ENCODE data around the gene MAPK8. TPM values are rescaled to one million over a fixed set of nuclear protein-coding genes. Genes with fewer than 3 reads are reported as not detected.

MAPK8 gene
- total and polyA plus RNA-seq, 7 donors = 17.4 to 74.5 (median 46.7) TPM

- Histone ChIP-seq H3K27me3 (no peaks in the 10 kb centered on the region), H3K36me3 (peaks cover 0 to 39% (median 12%) of the 10 kb centered on the region in 4 donors), H3K4me1 (no peaks in the 10 kb centered on the region), H3K9me3 (peaks cover 0 to 12% (median 0%) of the 10 kb centered on the region in 4 donors), H3K27ac (no peak overlapping the region), H3K4me3 (no peak overlapping the region)
- intact Hi-C loops (cut with DNase I) = no loop called here
- TF ChIP-seq POLR2AphosphoS5 (IDR thresholded peaks at IDR 0.05) (no peak), CTCF (IDR thresholded peaks at IDR 0.05) (no peak), EP300 (IDR thresholded peaks at IDR 0.05) (no peak), POLR2A (IDR thresholded peaks at IDR 0.05) (no peak)
- WGBS, 2 donors = 97 to 98% methylated on average over 4 of the region's 4 CpGs
- no peak for DNase-seq
Observed at GRCh38 chr10:48412933-48413332, 106.5 kb downstream of the MAPK8 start.

GRCh38 chr10:48414160-48414559 lies 107.7 kb downstream of the MAPK8 start:
- no peaks in the 10 kb centered on the region for H3K27me3 ChIP-seq
- H3K36me3 ChIP-seq = peaks cover 0 to 38% (median 12%) of the 10 kb centered on the region in 4 donors
- H3K27ac ChIP-seq = no peak overlapping the region
- WGBS, 2 donors = 100% methylated on average over 1 of the region's 1 CpG
- no peak overlapping the region for H3K4me3 ChIP-seq
- no peak for DNase-seq
- peaks cover 0 to 12% (median 0%) of the 10 kb centered on the region in 4 donors for H3K9me3 ChIP-seq
- no peak for TF ChIP-seq POLR2A (IDR thresholded peaks at IDR 0.05)
- TF ChIP-seq POLR2AphosphoS5 (IDR thresholded peaks at IDR 0.05) = no peak
- TF ChIP-seq CTCF (IDR thresholded peaks at IDR 0.05) = no peak
- TF ChIP-seq EP300 (IDR thresholded peaks at IDR 0.05) = no peak
- intact Hi-C loops (cut with DNase I) = no loop called here
- H3K4me1 ChIP-seq = no peaks in the 10 kb centered on the region

- WGBS, 2 donors = 97 to 99% methylated on average over 1 of the region's 1 CpG
- DNase-seq = no peak
- Histone ChIP-seq H3K27ac (no peak overlapping the region), H3K4me3 (no peak overlapping the region), H3K9me3 (peaks cover 0 to 12% (median 0%) of the 10 kb centered on the region in 4 donors), H3K36me3 (peaks cover 0 to 32% (median 12%) of the 10 kb centered on the region in 4 donors), H3K27me3 (no peaks in the 10 kb centered on the region), H3K4me1 (no peaks in the 10 kb centered on the region)
- intact Hi-C loops (cut with DNase I) = no loop called here
- TF ChIP-seq POLR2AphosphoS5 (IDR thresholded peaks at IDR 0.05) (no peak), EP300 (IDR thresholded peaks at IDR 0.05) (no peak), CTCF (IDR thresholded peaks at IDR 0.05) (no peak), POLR2A (IDR thresholded peaks at IDR 0.05) (no peak)
Observed at GRCh38 chr10:48414778-48415177, 108.3 kb downstream of the MAPK8 start.

GRCh38 chr10:48416584-48417232 lies 110.2 kb downstream of the MAPK8 start:
- H3K36me3 ChIP-seq = peaks cover 0 to 18% (median 7%) of the 10 kb centered on the region in 4 donors
- TF ChIP-seq POLR2AphosphoS5 (IDR thresholded peaks at IDR 0.05) = no peak
- no peak for TF ChIP-seq EP300 (IDR thresholded peaks at IDR 0.05)
- TF ChIP-seq CTCF (IDR thresholded peaks at IDR 0.05) = no peak
- no peak for TF ChIP-seq POLR2A (IDR thresholded peaks at IDR 0.05)
- H3K4me3 ChIP-seq = no peak overlapping the region
- intact Hi-C loops (cut with DNase I) = no loop called here
- DNase-seq = no peak
- H3K9me3 ChIP-seq = peaks cover 0 to 12% (median 0%) of the 10 kb centered on the region in 4 donors
- H3K27ac ChIP-seq = no peak overlapping the region
- H3K4me1 ChIP-seq = no peaks in the 10 kb centered on the region
- H3K27me3 ChIP-seq = no peaks in the 10 kb centered on the region
- 90 to 96% methylated on average over 2 of the region's 2 CpGs for WGBS, 2 donors
